GM12878 (cell line): ENCODE data around the gene TDO2. TPM values are rescaled to one million over a fixed set of nuclear protein-coding genes. Genes with fewer than 3 reads are reported as not detected.

Source experiments
- ATAC-seq: fragments of 200-7000 bp; cut with Tn5 transposase; 3 replicates; pipeline ENCODE4 v1.9.1; 2020; ENCODE audit warnings: mild to moderate bottlenecking, moderate library complexity
- BruUV-seq: library from RNA; stranded (reverse); fragments of 400-500 nt; replicated peaks from 2 replicates; lab custom pipeline; 2021; lab: Mats Ljungman, UMichigan
- CTCF ChIA-PET: fragments of 300-600 bp; sonication (Branson Sonifier 250); formaldehyde crosslinking; extraction: SDS; loops from one replicate; lab custom pipeline; 2021; ENCODE audit warnings: inconsistent platforms; lab: Yijun Ruan, JAX
- POLR2A ChIA-PET: fragments of 350-600 bp; formaldehyde crosslinking; extraction: SDS; loops from one replicate; lab custom pipeline; 2021; ENCODE audit warnings: inconsistent platforms; lab: Charles Lee
- RAD21 ChIA-PET: fragments of 300-600 bp; sonication (Branson Sonifier 250); formaldehyde crosslinking; loops from one replicate; lab custom pipeline; 2023; ENCODE audit warnings: antibody characterized with exemption; ENCODE audit not compliant: unreplicated experiment; lab: Charles Lee
- SMC1A ChIA-PET: fragments of 300-600 bp; sonication (Branson Sonifier 250); formaldehyde crosslinking; loops from one replicate; lab custom pipeline; 2023; ENCODE audit not compliant: unreplicated experiment, uncharacterized antibody; lab: Charles Lee
- DNase-seq: peaks from one replicate; pipeline ENCODE4 v3.0.0-alpha.2; 2011; ENCODE audit warnings: low read depth, low spot score
- FAIRE-seq: peaks from 3 replicates; lab custom pipeline; 2011; peaks lifted over from hg19 to GRCh38; lab: Jason Lieb, UNC
- H2AFZ ChIP-seq: 2 replicates; pipeline ENCODE4 v1.6.0; 2011; ENCODE audit warnings: low read depth, low read length, control low read depth; ENCODE audit not compliant: control insufficient read depth
- H3K27ac ChIP-seq: 2 replicates; pipeline ENCODE4 v1.5.1; 2011; ENCODE audit warnings: control low read depth; ENCODE audit not compliant: control insufficient read depth, insufficient read depth
- H3K27me3 ChIP-seq, 2 experiments: replicated peaks in 1 of 2; 2 replicates each; pipeline versions ENCODE4 v1.6.0 to v1.6.1; 2011; ENCODE audit warnings: low read length in 1 of 2; ENCODE audit not compliant: control insufficient read depth in 2 of 2, insufficient read depth in 2 of 2
- H3K36me3 ChIP-seq, 2 experiments: 2 replicates each; pipeline ENCODE4 v1.5.1; 2011; ENCODE audit warnings: low read length in 1 of 2; ENCODE audit not compliant: control insufficient read depth in 2 of 2, insufficient read depth in 2 of 2
- H3K4me1 ChIP-seq: 2 replicates; pipeline ENCODE4 v1.6.1; 2011; ENCODE audit warnings: mild to moderate bottlenecking, low read length, moderate library complexity, mixed read lengths; ENCODE audit not compliant: control insufficient read depth, insufficient read depth
- H3K4me2 ChIP-seq: 2 replicates; pipeline ENCODE4 v1.6.0; 2011; ENCODE audit warnings: control low read depth; ENCODE audit not compliant: control insufficient read depth, insufficient read depth
- H3K4me3 ChIP-seq: fragments of 200-600 bp; sonication (generic); 2 replicates; pipeline ENCODE4 v1.5.1; 2016
- H3K79me2 ChIP-seq: 2 replicates; pipeline ENCODE4 v1.6.0; 2011; ENCODE audit warnings: low read length; ENCODE audit not compliant: control insufficient read depth, insufficient read depth
- H3K9ac ChIP-seq: 2 replicates; pipeline ENCODE4 v1.8.0; 2011; ENCODE audit warnings: low read length, control low read depth, mixed read lengths; ENCODE audit not compliant: control insufficient read depth, insufficient read depth
- H3K9me3 ChIP-seq: replicated peaks from 3 replicates; pipeline ENCODE4 v1.5.1; 2011; ENCODE audit warnings: mild to moderate bottlenecking, low read length; ENCODE audit not compliant: control insufficient read depth, insufficient read depth
- H4K20me1 ChIP-seq: 2 replicates; pipeline ENCODE4 v1.6.0; 2011; ENCODE audit not compliant: control insufficient read depth, insufficient read depth
- IKZF1 ChIP-seq: fragments of 450-650 bp; conservative IDR thresholded peaks from 2 replicates; pipeline ENCODE4 v1.6.1; 2017; ENCODE audit warnings: antibody characterized with exemption, mild to moderate bottlenecking
- KDM1A ChIP-seq: fragments of 200-600 bp; sonication (generic); IDR thresholded peaks from 2 replicates; pipeline ENCODE4 v1.6.1; 2016; ENCODE audit warnings: borderline replicate concordance
- MEF2A ChIP-seq: IDR thresholded peaks from 2 replicates; pipeline ENCODE4 v1.6.1; 2011; ENCODE audit warnings: low read depth, mild to moderate bottlenecking, low read length, moderate library complexity; ENCODE audit not compliant: insufficient read depth
- MYC ChIP-seq: IDR thresholded peaks from 2 replicates; pipeline ENCODE4 v1.6.1; 2011; ENCODE audit warnings: mild to moderate bottlenecking, low read length, moderate library complexity, inconsistent platforms; ENCODE audit not compliant: insufficient read depth, insufficient replicate concordance, insufficient read length, severe bottlenecking
- SIN3A ChIP-seq: IDR thresholded peaks from 2 replicates; pipeline ENCODE4 v1.6.1; 2012; ENCODE audit warnings: low read depth, low read length, improper control_type of control experiment
- SP1 ChIP-seq: IDR thresholded peaks from one replicate; pipeline ENCODE4 v1.6.1; 2011; ENCODE audit warnings: low read depth, low read length
- STAT1 ChIP-seq: fragments of 450-650 bp; conservative IDR thresholded peaks from 2 replicates; pipeline ENCODE4 v1.6.1; 2014; ENCODE audit warnings: antibody characterized with exemption, mild to moderate bottlenecking
- TCF12 ChIP-seq: IDR thresholded peaks from 2 replicates; pipeline ENCODE4 v1.6.1; 2011; ENCODE audit warnings: low read depth, mild to moderate bottlenecking, low read length
- TCF3 ChIP-seq: IDR thresholded peaks from 2 replicates; pipeline ENCODE4 v1.6.1; 2012; ENCODE audit warnings: low read depth, mild to moderate bottlenecking, low read length, borderline replicate concordance; ENCODE audit not compliant: insufficient read depth
- ZNF384 ChIP-seq: IDR thresholded peaks from 2 replicates; pipeline ENCODE4 v1.6.1; 2012; ENCODE audit warnings: low read depth, mild to moderate bottlenecking, low read length, improper control_type of control experiment, borderline replicate concordance
- WGBS: methylation state at CpG from one replicate; pipeline ENCODE4 v1.1.6; 2016; ENCODE audit warnings: low lambda C conversion rate; ENCODE audit not compliant: insufficient replicate concordance, insufficient coverage; ENCODE audit errors: missing lambda C conversion rate; 5-methylcytosine and 5-hydroxymethylcytosine counted together
- in situ Hi-C: fragments of 300-500 bp; cut with MboI; formaldehyde crosslinking; loops from 9 replicates; pipeline ENCODE4 v1.14.3; 2018; ENCODE audit warnings: mixed read lengths
- intact Hi-C: fragments of 100-400 bp; cut with micrococcal nuclease; formaldehyde crosslinking; loops from one replicate; pipeline ENCODE4 v1.14.2; 2022; ENCODE audit not compliant: unreplicated experiment
- polyA plus RNA-seq, 11 experiments: library from polyadenylated mRNA; depleted of rRNA in 4 of 11; unstranded in 6 of 11; stranded (reverse) in 5 of 11; fragments of >200 nt; fragmentation: Nextera tagmentation in 4 of 11; fragmentation: Illumina TruSeq in 1 of 11; extraction: Ambion mirVana in 4 of 11; extraction: Trizol in 1 of 11; gene quantifications; 1 replicate in 1 of 11; 2 replicates in 10 of 11; pipeline versions ENCODE4 v1.2.1 to v1.2.3, GENCODE V29; 2011 to 2016; ENCODE audit warnings: inconsistent platforms in 2 of 11, missing spikeins in 2 of 11, low read depth in 1 of 11
- total RNA-seq, 4 experiments: library from RNA; depleted of rRNA in 3 of 4; stranded (reverse); fragments of >200 nt in 3 of 4; fragmentation: Illumina TruSeq in 1 of 4; extraction: Trizol in 1 of 4; gene quantifications; 2 replicates each; pipeline versions ENCODE4 v1.2.1 to v1.2.3, GENCODE V29; 2013 to 2021
- TF ChIP-seq, protein P1 (sequence below): fragments of 150-350 bp; IDR thresholded peaks from 2 replicates; pipeline ENCODE4 v1.6.1; 2016; ENCODE audit warnings: low read depth, low read length
- TF ChIP-seq, protein P2 (sequence below): IDR thresholded peaks from 2 replicates; pipeline ENCODE4 v1.6.1; 2012; ENCODE audit warnings: low read length, inconsistent platforms
- TF ChIP-seq, protein P3 (sequence below): IDR thresholded peaks from 2 replicates; pipeline ENCODE4 v1.6.1; 2012; ENCODE audit warnings: low read depth, low read length, improper control_type of control experiment
- TF ChIP-seq, protein P4 (sequence below): fragments of 450-650 bp; formaldehyde crosslinking; IDR thresholded peaks from 2 replicates; pipeline ENCODE4 v1.5.0; 2022; ENCODE audit warnings: mild to moderate bottlenecking, missing genetic modification characterization

TDO2 gene
- total and polyA plus RNA-seq, 10 of the 15 experiments (the other 5 are each of a cell fraction or from before 2014, with no cell fraction given): 0.12 to 1.5 (median 0.23) TPM; not detected in 1

DNA sequence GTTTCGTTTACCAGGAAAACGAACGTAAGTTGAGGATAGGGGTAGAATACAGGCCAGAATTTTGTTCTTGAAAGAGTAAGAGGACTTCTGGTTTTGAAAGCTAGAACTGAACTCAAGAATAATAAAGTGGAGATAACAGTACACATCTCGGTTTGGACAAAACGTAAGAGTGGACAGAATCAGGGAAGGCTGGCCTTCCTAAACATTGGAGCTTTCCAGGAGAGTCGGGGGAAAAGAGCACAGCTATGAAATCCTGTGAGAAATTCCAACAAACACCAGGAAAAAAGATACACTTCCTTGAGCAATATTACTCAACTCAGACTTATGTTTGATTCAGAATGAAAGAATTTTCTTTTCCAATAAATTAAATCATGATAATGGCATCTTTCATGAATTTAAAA lies 49.0 kb downstream of the TDO2 start:
- FAIRE-seq: no peak
- WGBS: 81% methylated on average over 6 of the region's 6 CpGs
- POLR2A ChIA-PET: interaction anchor here (1.2 to 2.4 kb wide), 3 partner anchors 63 to 151 kb away, joined by 3 to 21 read pairs (median 6); no protein-coding TSS in a partner anchor

More for the DNA sequence above, 49.0 kb downstream of the TDO2 start:
- no peak overlapping the region for H3K27ac ChIP-seq
- ChIA-PET RAD21 (interaction anchor here (1.0 to 4.2 kb wide), 25 partner anchors 11 to 580 kb away, joined by 3 to 113 read pairs (median 6); partner anchors contain the start of gene MAP9), CTCF (interaction anchor here (0.7 to 8.5 kb wide), 47 partner anchors 9 to 685 kb away, joined by 3 to 186 read pairs (median 5); partner anchors contain the start of genes GUCY1B1, MAP9 and TDO2), SMC1A (interaction anchor here (0.6 to 4.4 kb wide), 41 partner anchors 8 to 848 kb away, joined by 3 to 110 read pairs (median 4); partner anchors contain the start of gene TDO2)
- DNase-seq (no peak), ATAC-seq (no peak)
- in situ Hi-C loops: loop anchor here (5.0 kb wide), 1 partner anchor 145 kb away; no protein-coding TSS in a partner anchor
- no peaks in the 10 kb centered on the region for H4K20me1 ChIP-seq
- H3K9ac ChIP-seq: no peak overlapping the region
- no peak overlapping the region for H3K4me3 ChIP-seq
- no TSS peak for BruUV-seq
- H3K9me3 ChIP-seq: no peaks in the 10 kb centered on the region
- H3K36me3 ChIP-seq: no peaks in the 10 kb centered on the region
- no peaks in the 10 kb centered on the region for H3K27me3 ChIP-seq
- intact Hi-C loops: loop anchor here (5.0 to 10.0 kb wide), 4 partner anchors 285 to 1252 kb away; partner anchors contain the start of genes GUCY1A1 and MAP9
- peak overlapping the region; percentile 22; the same call in 1 of the 2 replicates for H3K4me2 ChIP-seq
- TF ChIP-seq MYC (no peak), IKZF1 (no peak), KDM1A (no peak), TCF12 (no peak), MEF2A (no peak), SIN3A (no peak), STAT1 (no peak), SP1 (no peak), ZNF384 (no peak), TCF3 (no peak)
- TF ChIP-seq, protein P1, sequence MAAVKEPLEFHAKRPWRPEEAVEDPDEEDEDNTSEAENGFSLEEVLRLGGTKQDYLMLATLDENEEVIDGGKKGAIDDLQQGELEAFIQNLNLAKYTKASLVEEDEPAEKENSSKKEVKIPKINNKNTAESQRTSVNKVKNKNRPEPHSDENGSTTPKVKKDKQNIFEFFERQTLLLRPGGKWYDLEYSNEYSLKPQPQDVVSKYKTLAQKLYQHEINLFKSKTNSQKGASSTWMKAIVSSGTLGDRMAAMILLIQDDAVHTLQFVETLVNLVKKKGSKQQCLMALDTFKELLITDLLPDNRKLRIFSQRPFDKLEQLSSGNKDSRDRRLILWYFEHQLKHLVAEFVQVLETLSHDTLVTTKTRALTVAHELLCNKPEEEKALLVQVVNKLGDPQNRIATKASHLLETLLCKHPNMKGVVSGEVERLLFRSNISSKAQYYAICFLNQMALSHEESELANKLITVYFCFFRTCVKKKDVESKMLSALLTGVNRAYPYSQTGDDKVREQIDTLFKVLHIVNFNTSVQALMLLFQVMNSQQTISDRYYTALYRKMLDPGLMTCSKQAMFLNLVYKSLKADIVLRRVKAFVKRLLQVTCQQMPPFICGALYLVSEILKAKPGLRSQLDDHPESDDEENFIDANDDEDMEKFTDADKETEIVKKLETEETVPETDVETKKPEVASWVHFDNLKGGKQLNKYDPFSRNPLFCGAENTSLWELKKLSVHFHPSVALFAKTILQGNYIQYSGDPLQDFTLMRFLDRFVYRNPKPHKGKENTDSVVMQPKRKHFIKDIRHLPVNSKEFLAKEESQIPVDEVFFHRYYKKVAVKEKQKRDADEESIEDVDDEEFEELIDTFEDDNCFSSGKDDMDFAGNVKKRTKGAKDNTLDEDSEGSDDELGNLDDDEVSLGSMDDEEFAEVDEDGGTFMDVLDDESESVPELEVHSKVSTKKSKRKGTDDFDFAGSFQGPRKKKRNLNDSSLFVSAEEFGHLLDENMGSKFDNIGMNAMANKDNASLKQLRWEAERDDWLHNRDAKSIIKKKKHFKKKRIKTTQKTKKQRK: no peak
- TF ChIP-seq, protein P2, sequence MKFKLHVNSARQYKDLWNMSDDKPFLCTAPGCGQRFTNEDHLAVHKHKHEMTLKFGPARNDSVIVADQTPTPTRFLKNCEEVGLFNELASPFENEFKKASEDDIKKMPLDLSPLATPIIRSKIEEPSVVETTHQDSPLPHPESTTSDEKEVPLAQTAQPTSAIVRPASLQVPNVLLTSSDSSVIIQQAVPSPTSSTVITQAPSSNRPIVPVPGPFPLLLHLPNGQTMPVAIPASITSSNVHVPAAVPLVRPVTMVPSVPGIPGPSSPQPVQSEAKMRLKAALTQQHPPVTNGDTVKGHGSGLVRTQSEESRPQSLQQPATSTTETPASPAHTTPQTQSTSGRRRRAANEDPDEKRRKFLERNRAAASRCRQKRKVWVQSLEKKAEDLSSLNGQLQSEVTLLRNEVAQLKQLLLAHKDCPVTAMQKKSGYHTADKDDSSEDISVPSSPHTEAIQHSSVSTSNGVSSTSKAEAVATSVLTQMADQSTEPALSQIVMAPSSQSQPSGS: no peak
- TF ChIP-seq, protein P3, sequence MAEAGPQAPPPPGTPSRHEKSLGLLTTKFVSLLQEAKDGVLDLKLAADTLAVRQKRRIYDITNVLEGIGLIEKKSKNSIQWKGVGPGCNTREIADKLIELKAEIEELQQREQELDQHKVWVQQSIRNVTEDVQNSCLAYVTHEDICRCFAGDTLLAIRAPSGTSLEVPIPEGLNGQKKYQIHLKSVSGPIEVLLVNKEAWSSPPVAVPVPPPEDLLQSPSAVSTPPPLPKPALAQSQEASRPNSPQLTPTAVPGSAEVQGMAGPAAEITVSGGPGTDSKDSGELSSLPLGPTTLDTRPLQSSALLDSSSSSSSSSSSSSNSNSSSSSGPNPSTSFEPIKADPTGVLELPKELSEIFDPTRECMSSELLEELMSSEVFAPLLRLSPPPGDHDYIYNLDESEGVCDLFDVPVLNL: no peak
- TF ChIP-seq, protein P4, sequence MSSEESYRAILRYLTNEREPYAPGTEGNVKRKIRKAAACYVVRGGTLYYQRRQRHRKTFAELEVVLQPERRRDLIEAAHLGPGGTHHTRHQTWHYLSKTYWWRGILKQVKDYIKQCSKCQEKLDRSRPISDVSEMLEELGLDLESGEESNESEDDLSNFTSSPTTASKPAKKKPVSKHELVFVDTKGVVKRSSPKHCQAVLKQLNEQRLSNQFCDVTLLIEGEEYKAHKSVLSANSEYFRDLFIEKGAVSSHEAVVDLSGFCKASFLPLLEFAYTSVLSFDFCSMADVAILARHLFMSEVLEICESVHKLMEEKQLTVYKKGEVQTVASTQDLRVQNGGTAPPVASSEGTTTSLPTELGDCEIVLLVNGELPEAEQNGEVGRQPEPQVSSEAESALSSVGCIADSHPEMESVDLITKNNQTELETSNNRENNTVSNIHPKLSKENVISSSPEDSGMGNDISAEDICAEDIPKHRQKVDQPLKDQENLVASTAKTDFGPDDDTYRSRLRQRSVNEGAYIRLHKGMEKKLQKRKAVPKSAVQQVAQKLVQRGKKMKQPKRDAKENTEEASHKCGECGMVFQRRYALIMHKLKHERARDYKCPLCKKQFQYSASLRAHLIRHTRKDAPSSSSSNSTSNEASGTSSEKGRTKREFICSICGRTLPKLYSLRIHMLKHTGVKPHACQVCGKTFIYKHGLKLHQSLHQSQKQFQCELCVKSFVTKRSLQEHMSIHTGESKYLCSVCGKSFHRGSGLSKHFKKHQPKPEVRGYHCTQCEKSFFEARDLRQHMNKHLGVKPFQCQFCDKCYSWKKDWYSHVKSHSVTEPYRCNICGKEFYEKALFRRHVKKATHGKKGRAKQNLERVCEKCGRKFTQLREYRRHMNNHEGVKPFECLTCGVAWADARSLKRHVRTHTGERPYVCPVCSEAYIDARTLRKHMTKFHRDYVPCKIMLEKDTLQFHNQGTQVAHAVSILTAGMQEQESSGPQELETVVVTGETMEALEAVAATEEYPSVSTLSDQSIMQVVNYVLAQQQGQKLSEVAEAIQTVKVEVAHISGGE (CRISPR knock-in tag): no peak
- H2AFZ ChIP-seq: peak overlapping the region; percentile 15
- H3K79me2 ChIP-seq: no peaks in the 10 kb centered on the region; the same call in 1 of the 2 replicates
- no peaks in the 10 kb centered on the region for H3K4me1 ChIP-seq
